ENCODE data around the gene EFHC1.

EFHC1 gene

GRCh38 chr6:52400313-52401041 lies 19.7 kb upstream of the EFHC1 start:
- Histone ChIP-seq H3K27ac (ENCODE audit: low read length) (no peak overlapping the region), H3K27me3 (ENCODE audit: low read depth, low read length) (no peaks in the 10 kb centered on the region)

GRCh38 chr6:52403086-52403485 lies 17.1 kb upstream of the EFHC1 start:
- H3K4me1 ChIP-seq (ENCODE audit: control insufficient read depth in 1 of 2, insufficient read depth in 2 of 2, low read length in 2 of 2) = peaks cover 0 to 6% of the 10 kb centered on the region in 2 donors
- peaks cover 16 to 26% of the 10 kb centered on the region in 2 donors for H3K36me3 ChIP-seq (ENCODE audit: control insufficient read depth in 1 of 2, insufficient read depth in 2 of 2, low read length in 2 of 2)
- no peaks in the 10 kb centered on the region for H3K27me3 ChIP-seq (ENCODE audit: low read depth, low read length)
- no peak overlapping the region for H3K27ac ChIP-seq (ENCODE audit: low read length)
- H3K4me3 ChIP-seq (ENCODE audit: low read depth in 1 of 2, low read length in 2 of 2) = no peak overlapping the region
- no peaks in the 10 kb centered on the region for H3K9me3 ChIP-seq (ENCODE audit: control insufficient read depth in 1 of 2, low read length in 2 of 2)

More at GRCh38 chr6:52400313-52401041, 19.7 kb upstream of the EFHC1 start:
- Histone ChIP-seq H3K4me3 (ENCODE audit: low read depth in 1 of 2, low read length in 2 of 2) (no peak overlapping the region), H3K4me1 (ENCODE audit: control insufficient read depth in 1 of 2, insufficient read depth in 2 of 2, low read length in 2 of 2) (peaks cover 0 to 6% of the 10 kb centered on the region in 2 donors), H3K36me3 (ENCODE audit: control insufficient read depth in 1 of 2, insufficient read depth in 2 of 2, low read length in 2 of 2) (peaks cover 16 to 26% of the 10 kb centered on the region in 2 donors), H3K9me3 (ENCODE audit: control insufficient read depth in 1 of 2, low read length in 2 of 2) (no peaks in the 10 kb centered on the region)

- no peaks in the 10 kb centered on the region for H3K27me3 ChIP-seq (ENCODE audit: low read depth, low read length)
- no peaks in the 10 kb centered on the region for H3K9me3 ChIP-seq (ENCODE audit: control insufficient read depth in 1 of 2, low read length in 2 of 2)
- peaks cover 0 to 6% of the 10 kb centered on the region in 2 donors for H3K4me1 ChIP-seq (ENCODE audit: control insufficient read depth in 1 of 2, insufficient read depth in 2 of 2, low read length in 2 of 2)
- no peak overlapping the region for H3K4me3 ChIP-seq (ENCODE audit: low read depth in 1 of 2, low read length in 2 of 2)
- no peak overlapping the region for H3K27ac ChIP-seq (ENCODE audit: low read length)
- peaks cover 16 to 26% of the 10 kb centered on the region in 2 donors for H3K36me3 ChIP-seq (ENCODE audit: control insufficient read depth in 1 of 2, insufficient read depth in 2 of 2, low read length in 2 of 2)
Measured at GRCh38 chr6:52403627-52404026, 16.5 kb upstream of the EFHC1 start.

- H3K4me3 ChIP-seq (ENCODE audit: low read depth in 1 of 2, low read length in 2 of 2) = no peak overlapping the region
- peaks cover 16 to 26% of the 10 kb centered on the region in 2 donors for H3K36me3 ChIP-seq (ENCODE audit: control insufficient read depth in 1 of 2, insufficient read depth in 2 of 2, low read length in 2 of 2)
- H3K4me1 ChIP-seq (ENCODE audit: control insufficient read depth in 1 of 2, insufficient read depth in 2 of 2, low read length in 2 of 2) = no peaks in the 10 kb centered on the region
- no peaks in the 10 kb centered on the region for H3K9me3 ChIP-seq (ENCODE audit: control insufficient read depth in 1 of 2, low read length in 2 of 2)
- no peaks in the 10 kb centered on the region for H3K27me3 ChIP-seq (ENCODE audit: low read depth, low read length)
- no peak overlapping the region for H3K27ac ChIP-seq (ENCODE audit: low read length)
Measured at GRCh38 chr6:52405243-52405642, 14.9 kb upstream of the EFHC1 start.

- H3K9me3 ChIP-seq (ENCODE audit: control insufficient read depth in 1 of 2, low read length in 2 of 2) = no peaks in the 10 kb centered on the region
- H3K4me1 ChIP-seq (ENCODE audit: control insufficient read depth in 1 of 2, insufficient read depth in 2 of 2, low read length in 2 of 2) = peaks cover 0 to 9% of the 10 kb centered on the region in 2 donors
- H3K27me3 ChIP-seq (ENCODE audit: low read depth, low read length) = no peaks in the 10 kb centered on the region
- no peak overlapping the region for H3K27ac ChIP-seq (ENCODE audit: low read length)
- H3K4me3 ChIP-seq (ENCODE audit: low read depth in 1 of 2, low read length in 2 of 2) = no peak overlapping the region
- H3K36me3 ChIP-seq (ENCODE audit: control insufficient read depth in 1 of 2, insufficient read depth in 2 of 2, low read length in 2 of 2) = peaks cover 16 to 26% of the 10 kb centered on the region in 2 donors
Measured at GRCh38 chr6:52407467-52407866, 12.7 kb upstream of the EFHC1 start.

DNA sequence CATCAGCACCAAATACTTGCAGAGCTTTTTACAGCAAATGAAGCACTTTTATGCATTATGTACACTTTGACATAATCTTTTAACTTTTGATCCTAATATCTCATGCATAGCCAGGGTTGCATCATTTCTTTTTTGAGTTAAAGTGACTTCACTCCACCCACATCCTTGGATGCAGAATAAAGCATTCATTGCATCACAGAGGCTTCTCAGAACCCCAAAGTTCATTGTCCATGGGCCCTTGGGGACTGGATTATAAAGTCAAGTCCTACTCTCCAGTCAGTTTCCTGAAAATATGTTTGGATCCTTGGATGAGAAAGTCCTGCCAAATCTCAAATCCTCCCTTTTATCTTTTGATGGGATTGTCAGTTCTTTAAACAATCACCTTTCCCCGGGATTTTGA lies 10.6 kb upstream of the EFHC1 start:
- peaks cover 4 to 9% of the 10 kb centered on the region in 2 donors for H3K36me3 ChIP-seq (ENCODE audit: control insufficient read depth in 1 of 2, insufficient read depth in 2 of 2, low read length in 2 of 2)
- H3K4me3 ChIP-seq (ENCODE audit: low read depth in 1 of 2, low read length in 2 of 2) = no peak overlapping the region
- H3K27ac ChIP-seq (ENCODE audit: low read length) = no peak overlapping the region
- no peaks in the 10 kb centered on the region for H3K27me3 ChIP-seq (ENCODE audit: low read depth, low read length)
- no peaks in the 10 kb centered on the region for H3K9me3 ChIP-seq (ENCODE audit: control insufficient read depth in 1 of 2, low read length in 2 of 2)
- H3K4me1 ChIP-seq (ENCODE audit: control insufficient read depth in 1 of 2, insufficient read depth in 2 of 2, low read length in 2 of 2) = peaks cover 0 to 9% of the 10 kb centered on the region in 2 donors

GRCh38 chr6:52410979-52411378 lies 9.2 kb upstream of the EFHC1 start:
- Histone ChIP-seq H3K27ac (ENCODE audit: low read length) (no peak overlapping the region), H3K9me3 (ENCODE audit: control insufficient read depth in 1 of 2, low read length in 2 of 2) (no peaks in the 10 kb centered on the region), H3K27me3 (ENCODE audit: low read depth, low read length) (no peaks in the 10 kb centered on the region), H3K4me1 (ENCODE audit: control insufficient read depth in 1 of 2, insufficient read depth in 2 of 2, low read length in 2 of 2) (peaks cover 0 to 9% of the 10 kb centered on the region in 2 donors), H3K4me3 (ENCODE audit: low read depth in 1 of 2, low read length in 2 of 2) (no peak overlapping the region), H3K36me3 (ENCODE audit: control insufficient read depth in 1 of 2, insufficient read depth in 2 of 2, low read length in 2 of 2) (no peaks in the 10 kb centered on the region)

DNA sequence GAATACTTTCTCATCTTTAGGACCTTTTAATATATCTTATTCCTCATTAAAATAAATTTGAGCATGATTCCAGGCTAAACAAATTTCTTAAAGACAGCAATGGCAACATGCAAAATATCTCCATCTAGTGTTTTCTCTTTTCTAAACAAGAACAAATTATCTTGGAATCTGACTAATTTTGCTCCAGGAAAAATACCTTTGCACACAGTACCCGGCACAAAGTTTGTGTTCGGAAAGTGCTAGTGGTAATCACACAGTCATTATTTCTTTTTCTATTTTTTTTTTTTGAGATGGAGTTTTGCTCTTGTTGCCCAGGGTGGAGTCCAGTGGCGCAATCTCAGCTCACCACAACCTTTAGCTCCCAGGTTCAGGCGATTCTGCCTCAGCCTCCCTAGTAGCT lies 8.2 kb upstream of the EFHC1 start:
- Histone ChIP-seq H3K27me3 (ENCODE audit: low read depth, low read length) (no peaks in the 10 kb centered on the region), H3K4me1 (ENCODE audit: control insufficient read depth in 1 of 2, insufficient read depth in 2 of 2, low read length in 2 of 2) (peaks cover 0 to 9% of the 10 kb centered on the region in 2 donors), H3K4me3 (ENCODE audit: low read depth in 1 of 2, low read length in 2 of 2) (no peak overlapping the region), H3K36me3 (ENCODE audit: control insufficient read depth in 1 of 2, insufficient read depth in 2 of 2, low read length in 2 of 2) (no peaks in the 10 kb centered on the region), H3K9me3 (ENCODE audit: control insufficient read depth in 1 of 2, low read length in 2 of 2) (no peaks in the 10 kb centered on the region), H3K27ac (ENCODE audit: low read length) (no peak overlapping the region)

DNA sequence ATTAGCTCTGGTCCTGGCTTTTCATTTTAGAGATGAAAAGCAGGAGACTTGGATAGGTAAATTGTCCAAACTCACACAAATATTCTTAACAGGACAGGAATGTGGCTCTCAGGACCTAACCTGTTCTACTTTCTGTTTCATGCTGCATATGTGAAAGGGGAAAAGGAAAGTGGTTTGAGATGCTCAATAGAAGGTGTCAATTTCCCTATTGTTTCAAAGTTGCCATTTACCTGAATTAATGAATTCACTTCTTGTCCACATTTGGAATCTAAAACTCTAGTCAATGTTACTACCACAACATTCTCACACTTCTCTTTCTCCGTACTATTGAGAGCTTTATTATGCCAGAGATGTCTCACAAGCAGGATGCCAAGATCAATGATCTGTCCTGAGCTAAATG lies 4.8 kb upstream of the EFHC1 start:
- no peaks in the 10 kb centered on the region for H3K9me3 ChIP-seq (ENCODE audit: control insufficient read depth in 1 of 2, low read length in 2 of 2)
- no peaks in the 10 kb centered on the region for H3K36me3 ChIP-seq (ENCODE audit: control insufficient read depth in 1 of 2, insufficient read depth in 2 of 2, low read length in 2 of 2)
- H3K27me3 ChIP-seq (ENCODE audit: low read depth, low read length) = no peaks in the 10 kb centered on the region
- no peak overlapping the region for H3K27ac ChIP-seq (ENCODE audit: low read length)
- no peak overlapping the region for H3K4me3 ChIP-seq (ENCODE audit: low read depth in 1 of 2, low read length in 2 of 2)
- peaks cover 0 to 21% of the 10 kb centered on the region in 2 donors for H3K4me1 ChIP-seq (ENCODE audit: control insufficient read depth in 1 of 2, insufficient read depth in 2 of 2, low read length in 2 of 2)

GRCh38 chr6:52415917-52416628 lies 4.1 kb upstream of the EFHC1 start:
- H3K36me3 ChIP-seq (ENCODE audit: control insufficient read depth in 1 of 2, insufficient read depth in 2 of 2, low read length in 2 of 2) = no peaks in the 10 kb centered on the region
- peaks cover 0 to 19% of the 10 kb centered on the region in 2 donors for H3K4me1 ChIP-seq (ENCODE audit: control insufficient read depth in 1 of 2, insufficient read depth in 2 of 2, low read length in 2 of 2)
- no peak overlapping the region for H3K4me3 ChIP-seq (ENCODE audit: low read depth in 1 of 2, low read length in 2 of 2)
- no peaks in the 10 kb centered on the region for H3K27me3 ChIP-seq (ENCODE audit: low read depth, low read length)
- H3K9me3 ChIP-seq (ENCODE audit: control insufficient read depth in 1 of 2, low read length in 2 of 2) = no peaks in the 10 kb centered on the region
- no peak overlapping the region for H3K27ac ChIP-seq (ENCODE audit: low read length)

DNA sequence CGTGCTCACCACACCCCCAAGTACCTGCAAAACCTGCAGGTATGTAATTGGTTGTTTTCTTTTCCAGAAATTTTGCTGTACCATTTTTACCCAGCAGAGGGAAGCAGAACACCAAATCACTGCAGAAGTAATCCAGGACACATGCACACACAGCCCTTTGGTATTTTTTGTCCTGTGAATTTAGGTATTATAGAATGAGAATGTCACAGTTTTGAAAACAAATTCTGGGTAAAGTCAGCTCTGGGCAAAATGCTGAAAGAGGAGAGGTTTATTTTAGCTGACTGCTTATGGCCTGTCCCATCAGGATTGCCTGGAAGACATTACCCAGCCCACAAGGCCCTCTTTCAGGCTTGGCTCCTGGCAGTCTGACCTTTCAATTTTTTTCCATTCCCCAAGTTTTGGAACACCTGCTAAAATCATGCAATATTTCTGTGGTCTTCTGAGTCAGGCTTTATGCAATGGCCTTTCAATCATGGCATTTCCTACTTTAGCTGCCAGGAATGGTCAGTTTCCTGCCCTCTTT lies 3.5 kb upstream of the EFHC1 start:
- H3K27me3 ChIP-seq (ENCODE audit: low read depth, low read length) = no peaks in the 10 kb centered on the region
- H3K9me3 ChIP-seq (ENCODE audit: control insufficient read depth in 1 of 2, low read length in 2 of 2) = no peaks in the 10 kb centered on the region
- H3K4me1 ChIP-seq (ENCODE audit: control insufficient read depth in 1 of 2, insufficient read depth in 2 of 2, low read length in 2 of 2) = peaks cover 0 to 22% of the 10 kb centered on the region in 2 donors
- peak overlapping the region; percentile 53 for H3K27ac ChIP-seq (ENCODE audit: low read length)
- no peaks in the 10 kb centered on the region for H3K36me3 ChIP-seq (ENCODE audit: control insufficient read depth in 1 of 2, insufficient read depth in 2 of 2, low read length in 2 of 2)
- no peak overlapping the region for H3K4me3 ChIP-seq (ENCODE audit: low read depth in 1 of 2, low read length in 2 of 2)

All from muscle layer of duodenum (tissue), 2 donors.